ENCODE data around the gene FHIT.

Gene FHIT

DNA sequence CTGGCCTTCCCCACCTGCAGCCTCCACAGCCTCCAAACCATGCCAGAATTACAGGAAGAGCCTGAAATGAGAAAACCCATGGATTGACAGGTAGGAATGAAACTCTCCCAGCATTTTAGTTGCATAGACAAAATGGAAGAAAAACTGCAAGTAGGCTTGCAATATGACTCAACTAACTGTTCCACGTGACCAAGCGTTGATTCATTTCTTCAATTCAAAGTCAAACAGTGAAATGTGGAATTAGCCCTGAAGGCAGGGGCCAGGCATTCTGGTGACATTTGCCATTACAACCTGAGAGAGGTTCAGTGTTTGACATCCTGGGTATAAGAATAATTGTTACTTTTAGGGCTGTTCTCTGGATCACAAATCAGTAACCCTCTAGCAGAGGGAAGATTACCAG lies 1525.0 kb downstream of the FHIT start:
- no peaks in the 10 kb centered on the region for H4K20me1 ChIP-seq (ENCODE audit: low read depth, low read length)
- no peaks in the 10 kb centered on the region for H3F3A ChIP-seq (ENCODE audit: insufficient read depth)
- H3K9me3 ChIP-seq (ENCODE audit: insufficient read depth, low read length): no peaks in the 10 kb centered on the region
- no peaks in the 10 kb centered on the region for H3K36me3 ChIP-seq (ENCODE audit: low read length)
- no peaks in the 10 kb centered on the region for H3K27me3 ChIP-seq (ENCODE audit: low read length)
- no peaks in the 10 kb centered on the region for H3K79me2 ChIP-seq (ENCODE audit: insufficient read depth, low read length)
- H2AFZ ChIP-seq (ENCODE audit: low read depth, low read length, severe bottlenecking): no peak overlapping the region
- no peak overlapping the region for H3K27ac ChIP-seq (ENCODE audit: low read depth, low read length)
- no peak overlapping the region for H3K4me3 ChIP-seq (ENCODE audit: insufficient read depth, low read length, poor library complexity, severe bottlenecking)
- H3K4me2 ChIP-seq (ENCODE audit: low read depth, low read length, poor library complexity, severe bottlenecking): no peak overlapping the region
- no peaks in the 10 kb centered on the region for H3K9me2 ChIP-seq (replicated peaks; ENCODE audit: insufficient read depth, low read length)
- H3K9ac ChIP-seq (ENCODE audit: low read length): no peak overlapping the region
- TF ChIP-seq CTCF (IDR thresholded peaks at IDR 0.05; ENCODE audit: insufficient read depth, low read length, poor library complexity, severe bottlenecking) (no peak), EZH2phosphoT487 (conservative IDR thresholded peaks at IDR 0.05; ENCODE audit: low read length) (no peak)

DNA sequence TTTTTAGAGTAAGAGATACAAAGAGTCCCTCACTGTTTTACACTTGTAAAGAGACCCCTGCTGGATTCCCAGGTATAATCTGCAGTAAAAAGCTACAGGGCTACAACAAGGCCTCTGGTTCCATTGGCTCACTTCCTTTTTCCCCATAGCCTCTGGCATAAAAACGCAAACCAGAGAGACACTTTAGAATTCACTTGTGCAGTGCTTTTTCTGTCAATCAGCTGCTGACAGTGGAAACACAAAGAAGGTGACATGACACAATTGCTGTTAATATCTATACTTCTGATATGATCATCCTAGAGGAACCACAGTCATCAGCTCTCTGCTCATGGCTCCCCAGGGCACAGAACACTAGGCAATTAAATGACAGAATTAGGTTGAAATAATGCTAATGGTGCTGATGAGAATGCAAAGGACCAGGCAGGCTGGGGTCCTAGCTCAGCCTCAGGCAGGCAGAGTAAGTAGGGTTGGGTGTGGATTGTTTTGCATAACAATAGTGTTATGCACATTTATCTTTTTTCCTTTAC lies 1533.5 kb downstream of the FHIT start:
- no peak for TF ChIP-seq EZH2phosphoT487 (conservative IDR thresholded peaks at IDR 0.05; ENCODE audit: low read length)
- Histone ChIP-seq H2AFZ (ENCODE audit: low read depth, low read length, severe bottlenecking) (no peak overlapping the region), H3K9ac (ENCODE audit: low read length) (no peak overlapping the region), H3K36me3 (ENCODE audit: low read length) (no peaks in the 10 kb centered on the region), H3K79me2 (ENCODE audit: insufficient read depth, low read length) (no peaks in the 10 kb centered on the region), H3K4me2 (ENCODE audit: low read depth, low read length, poor library complexity, severe bottlenecking) (no peak overlapping the region), H3F3A (ENCODE audit: insufficient read depth) (no peaks in the 10 kb centered on the region), H3K4me3 (ENCODE audit: insufficient read depth, low read length, poor library complexity, severe bottlenecking) (no peak overlapping the region), H3K27me3 (ENCODE audit: low read length) (no peaks in the 10 kb centered on the region), H3K27ac (ENCODE audit: low read depth, low read length) (no peak overlapping the region), H4K20me1 (ENCODE audit: low read depth, low read length) (no peaks in the 10 kb centered on the region), H3K9me3 (ENCODE audit: insufficient read depth, low read length) (no peaks in the 10 kb centered on the region), H3K9me2 (replicated peaks; ENCODE audit: insufficient read depth, low read length) (no peaks in the 10 kb centered on the region)

DNA sequence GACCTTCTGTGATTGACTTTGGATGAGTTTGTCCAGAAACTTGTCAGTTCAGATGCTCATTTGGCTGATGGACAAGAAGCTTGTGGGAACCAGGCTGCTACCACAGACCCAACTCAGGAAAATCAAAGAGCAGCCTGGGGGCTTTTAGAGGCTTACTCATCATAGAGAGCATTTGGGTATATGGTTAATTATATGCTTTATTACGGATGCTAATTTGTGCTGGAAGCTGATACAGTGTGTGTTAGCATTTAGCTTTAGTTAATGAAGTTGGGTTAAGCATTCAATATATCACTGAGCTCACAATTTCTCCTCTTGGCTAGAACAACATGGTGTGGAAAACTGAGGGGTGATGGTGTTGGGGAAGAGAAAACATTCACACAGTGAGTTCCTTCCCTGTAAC lies 1537.2 kb downstream of the FHIT start:
- H3K9me3 ChIP-seq (ENCODE audit: insufficient read depth, low read length): no peaks in the 10 kb centered on the region
- TF ChIP-seq EZH2phosphoT487 (conservative IDR thresholded peaks at IDR 0.05; ENCODE audit: low read length): no peak
- no peak for TF ChIP-seq CTCF (IDR thresholded peaks at IDR 0.05; ENCODE audit: insufficient read depth, low read length, poor library complexity, severe bottlenecking)
- no peaks in the 10 kb centered on the region for H3K79me2 ChIP-seq (ENCODE audit: insufficient read depth, low read length)
- H3K4me3 ChIP-seq (ENCODE audit: insufficient read depth, low read length, poor library complexity, severe bottlenecking): no peak overlapping the region
- H4K20me1 ChIP-seq (ENCODE audit: low read depth, low read length): no peaks in the 10 kb centered on the region
- no peak overlapping the region for H3K4me2 ChIP-seq (ENCODE audit: low read depth, low read length, poor library complexity, severe bottlenecking)
- no peak overlapping the region for H2AFZ ChIP-seq (ENCODE audit: low read depth, low read length, severe bottlenecking)
- no peak overlapping the region for H3K27ac ChIP-seq (ENCODE audit: low read depth, low read length)
- H3K36me3 ChIP-seq (ENCODE audit: low read length): no peaks in the 10 kb centered on the region
- H3K27me3 ChIP-seq (ENCODE audit: low read length): no peaks in the 10 kb centered on the region
- no peaks in the 10 kb centered on the region for H3F3A ChIP-seq (ENCODE audit: insufficient read depth)
- H3K9me2 ChIP-seq (replicated peaks; ENCODE audit: insufficient read depth, low read length): no peaks in the 10 kb centered on the region
- no peak overlapping the region for H3K9ac ChIP-seq (ENCODE audit: low read length)

- no peak for TF ChIP-seq EZH2phosphoT487 (conservative IDR thresholded peaks at IDR 0.05; ENCODE audit: low read length)
- no peak for TF ChIP-seq CTCF (IDR thresholded peaks at IDR 0.05; ENCODE audit: insufficient read depth, low read length, poor library complexity, severe bottlenecking)
- Histone ChIP-seq H3K36me3 (ENCODE audit: low read length) (no peaks in the 10 kb centered on the region), H3K4me3 (ENCODE audit: insufficient read depth, low read length, poor library complexity, severe bottlenecking) (no peak overlapping the region), H4K20me1 (ENCODE audit: low read depth, low read length) (no peaks in the 10 kb centered on the region), H3K9me3 (ENCODE audit: insufficient read depth, low read length) (no peaks in the 10 kb centered on the region), H3F3A (ENCODE audit: insufficient read depth) (no peaks in the 10 kb centered on the region), H3K27me3 (ENCODE audit: low read length) (no peaks in the 10 kb centered on the region), H2AFZ (ENCODE audit: low read depth, low read length, severe bottlenecking) (no peak overlapping the region), H3K27ac (ENCODE audit: low read depth, low read length) (no peak overlapping the region), H3K79me2 (ENCODE audit: insufficient read depth, low read length) (no peaks in the 10 kb centered on the region), H3K9ac (ENCODE audit: low read length) (no peak overlapping the region), H3K4me2 (ENCODE audit: low read depth, low read length, poor library complexity, severe bottlenecking) (no peak overlapping the region), H3K9me2 (replicated peaks; ENCODE audit: insufficient read depth, low read length) (no peaks in the 10 kb centered on the region)
Measured at GRCh38 chr3:59710554-59710953, 1540.7 kb downstream of the FHIT start.
